ENCODE results near the gene IFT81.

- TF ChIP-seq POLR2A (IDR thresholded peaks at IDR 0.05; ENCODE audit: low read depth, low read length) (no peak), POLR2AphosphoS5 (IDR thresholded peaks at IDR 0.05; ENCODE audit: low read depth, low read length) (no peak), TAF1 (IDR thresholded peaks at IDR 0.05; ENCODE audit: borderline replicate concordance, low read depth, low read length) (no peak)
These were observed 32.9 kb upstream of the IFT81 start for GRCh38 chr12:110091136-110091711.

Data from GM12892 (cell line).